GM23338 (cell line): ENCODE results near the gene PLP2. TPM values are rescaled to one million over a fixed set of nuclear protein-coding genes. Genes with fewer than 3 reads are reported as not detected.
"Not testable (repeated sequence)": the region's sequence is repeated elsewhere in the genome, so short reads cannot be mapped to it uniquely, and the experiment has no call there.

Experiments
- ATAC-seq: fragments of 200-7000 bp; cut with Tn5 transposase; 3 replicates; pipeline ENCODE4 v1.9.1; 2020
- DNase-seq: peaks from one replicate; pipeline ENCODE4 v3.0.0-alpha.2; 2015; ENCODE audit warnings: low spot score
- H2AFZ ChIP-seq: fragments of 200-600 bp; sonication (generic); 2 replicates; pipeline ENCODE4 v1.8.0; 2016; ENCODE audit warnings: antibody characterized with exemption, mild to moderate bottlenecking, moderate library complexity
- H3F3A ChIP-seq: fragments of 200-600 bp; sonication (generic); replicated peaks from 2 replicates; pipeline ENCODE4 v1.8.0; 2017; ENCODE audit warnings: antibody characterized with exemption, mixed run types, low read depth
- H3K27ac ChIP-seq: fragments of 200-600 bp; sonication (generic); 2 replicates; pipeline ENCODE4 v1.6.1; 2016; ENCODE audit warnings: low read depth
- H3K27me3 ChIP-seq: fragments of 200-600 bp; sonication (generic); 2 replicates; pipeline ENCODE4 v1.8.0; 2016; ENCODE audit warnings: mild to moderate bottlenecking, mixed run types, moderate library complexity; ENCODE audit not compliant: insufficient read depth
- H3K36me3 ChIP-seq: fragments of 200-600 bp; sonication (generic); 2 replicates; pipeline ENCODE4 v1.8.0; 2016; ENCODE audit warnings: mild to moderate bottlenecking; ENCODE audit not compliant: insufficient read depth
- H3K4me1 ChIP-seq: fragments of 200-600 bp; sonication (generic); 2 replicates; pipeline ENCODE4 v1.8.0; 2016; ENCODE audit warnings: mild to moderate bottlenecking, moderate library complexity; ENCODE audit not compliant: insufficient read depth
- H3K4me2 ChIP-seq: fragments of 200-600 bp; sonication (generic); 2 replicates; pipeline ENCODE4 v1.7.1; 2017; ENCODE audit warnings: mixed run types
- H3K4me3 ChIP-seq: fragments of 200-600 bp; sonication (generic); 2 replicates; pipeline ENCODE4 v1.6.1; 2016; ENCODE audit warnings: mixed run types
- H3K79me2 ChIP-seq: fragments of 200-600 bp; sonication (generic); replicated peaks from 2 replicates; pipeline ENCODE4 v1.8.0; 2017; ENCODE audit warnings: mild to moderate bottlenecking; ENCODE audit not compliant: insufficient read depth
- H3K9me2 ChIP-seq: fragments of 200-600 bp; sonication (generic); 2 replicates; pipeline ENCODE4 v1.8.0; 2017; ENCODE audit not compliant: insufficient read depth
- H4K20me1 ChIP-seq: fragments of 200-600 bp; sonication (generic); replicated peaks from 2 replicates; pipeline ENCODE4 v1.8.0; 2017; ENCODE audit warnings: mild to moderate bottlenecking; ENCODE audit not compliant: insufficient read depth
- H3K27ac Mint-ChIP-seq: 2 replicates; pipeline ENCODE4 v1.8.0; 2020; ENCODE audit warnings: inconsistent platforms, mild to moderate bottlenecking, moderate library complexity, mixed read lengths
- H3K27me3 Mint-ChIP-seq: 3 replicates; pipeline ENCODE4 v1.8.0; 2022; ENCODE audit warnings: low read depth, mild to moderate bottlenecking, moderate library complexity, mixed read lengths, inconsistent platforms; ENCODE audit not compliant: insufficient read depth, poor library complexity
- H3K36me3 Mint-ChIP-seq: 3 replicates; pipeline ENCODE4 v1.8.0; 2021; ENCODE audit warnings: low read depth, mild to moderate bottlenecking, inconsistent platforms, moderate library complexity, mixed read lengths
- H3K4me1 Mint-ChIP-seq: 3 replicates; pipeline ENCODE4 v1.8.0; 2020; ENCODE audit warnings: mild to moderate bottlenecking, inconsistent platforms, mixed read lengths
- H3K4me3 Mint-ChIP-seq: 3 replicates; pipeline ENCODE4 v1.8.0; 2021; ENCODE audit warnings: moderate library complexity, mild to moderate bottlenecking, inconsistent platforms, mixed read lengths
- H3K9me3 Mint-ChIP-seq: 3 replicates; pipeline ENCODE4 v1.8.0; 2020; ENCODE audit warnings: moderate library complexity, mild to moderate bottlenecking, inconsistent platforms, mixed read lengths
- CREB1 ChIP-seq: fragments of 250-450 bp; sonication (Bioruptor Pico); IDR thresholded peaks from 2 replicates; pipeline ENCODE4 v1.5.0; 2020; ENCODE audit warnings: low read depth, mild to moderate bottlenecking, moderate library complexity
- CTCF ChIP-seq, 2 experiments: fragments of 200-600 bp in 1 of 2; sonication (generic) in 1 of 2; conservative IDR thresholded peaks; 2 replicates each; pipeline versions ENCODE4 v1.5.1 to v1.6.1; 2016 to 2017; ENCODE audit warnings: antibody characterized with exemption in 2 of 2, low read depth in 2 of 2, mild to moderate bottlenecking in 2 of 2, moderate library complexity in 1 of 2
- ETS1 ChIP-seq: IDR thresholded peaks from 2 replicates; pipeline ENCODE4 v1.6.1; 2016; ENCODE audit warnings: antibody characterized with exemption
- EZH2phosphoT487 ChIP-seq: fragments of 200-600 bp; sonication (generic); IDR thresholded peaks from one replicate; pipeline ENCODE4 v1.8.1; 2018; ENCODE audit warnings: antibody characterized with exemption; ENCODE audit not compliant: unreplicated experiment
- JUNB ChIP-seq: IDR thresholded peaks from one replicate; pipeline ENCODE4 v1.6.1; 2016; ENCODE audit warnings: antibody characterized with exemption; ENCODE audit not compliant: unreplicated experiment
- STAT1 ChIP-seq: IDR thresholded peaks from one replicate; pipeline ENCODE4 v1.6.1; 2016; ENCODE audit warnings: antibody characterized with exemption; ENCODE audit not compliant: unreplicated experiment
- ZNF462 ChIP-seq: fragments of 250-450 bp; sonication (Bioruptor Pico); IDR thresholded peaks from 2 replicates; pipeline ENCODE4 v1.5.0; 2020; ENCODE audit warnings: mild to moderate bottlenecking, moderate library complexity
- polyA plus RNA-seq: library from polyadenylated mRNA; unstranded; fragments of >200 nt; fragmentation: Nextera tagmentation; extraction: Ambion mirVana; gene quantifications from 2 replicates; pipeline ENCODE4 v1.2.1, GENCODE V29; 2016
- total RNA-seq: library from RNA; depleted of rRNA; stranded (reverse); fragments of >200 nt; shearing (Covaris generic); gene quantifications from 2 replicates; pipeline ENCODE4 v1.2.3, GENCODE V29; 2014

Gene PLP2
- total and polyA plus RNA-seq, 2 experiments from 2014 or later: 3.4 to 9.5 TPM

- TF ChIP-seq ZNF462 (CRISPR knock-in tag) (no peak), JUNB (no peak), EZH2phosphoT487 (no peak), CREB1 (CRISPR knock-in tag) (no peak), CTCF (conservative IDR thresholded peaks at IDR 0.05; ENCODE audit: low read depth in 2 of 2) (no peak), STAT1 (no peak), ETS1 (no peak)
Observed at GRCh38 chrX:49147936-49148335, 23.8 kb upstream of the PLP2 start (continued).

- not testable (repeated sequence) for H3K4me3 Mint-ChIP-seq, H3K4me3 ChIP-seq, H3K4me2 ChIP-seq, DNase-seq, ATAC-seq, H3K27ac Mint-ChIP-seq, H3K79me2 ChIP-seq, H4K20me1 ChIP-seq, H3K9me3 Mint-ChIP-seq, H3K27me3 ChIP-seq, H3K4me1 Mint-ChIP-seq, H2AFZ ChIP-seq, H3K27ac ChIP-seq, H3K27me3 Mint-ChIP-seq, H3K36me3 Mint-ChIP-seq, H3F3A ChIP-seq, H3K9me2 ChIP-seq, H3K4me1 ChIP-seq, H3K36me3 ChIP-seq
Observed at GRCh38 chrX:49148390-49149100, 23.2 kb upstream of the PLP2 start.

- ATAC-seq, H3K79me2 ChIP-seq, H4K20me1 ChIP-seq, H3K4me3 ChIP-seq, H3K4me3 Mint-ChIP-seq, H3K36me3 Mint-ChIP-seq, H3K36me3 ChIP-seq, H3K4me1 ChIP-seq, H3K27me3 ChIP-seq, H3F3A ChIP-seq, H3K27ac ChIP-seq, H3K9me2 ChIP-seq, DNase-seq, H3K27ac Mint-ChIP-seq, H3K4me1 Mint-ChIP-seq, H3K4me2 ChIP-seq, H2AFZ ChIP-seq, H3K9me3 Mint-ChIP-seq, H3K27me3 Mint-ChIP-seq: not testable (repeated sequence)
Observed at GRCh38 chrX:49149291-49149690, 22.4 kb upstream of the PLP2 start.
